GM12878 (cell line): Measurements from ENCODE around the gene PGLYRP3. TPM values are rescaled to one million over a fixed set of nuclear protein-coding genes. Genes with fewer than 3 reads are reported as not detected.

Experiments
- ATAC-seq: fragments of 200-7000 bp; cut with Tn5 transposase; 3 replicates; pipeline ENCODE4 v1.9.1; 2020; ENCODE audit warnings: mild to moderate bottlenecking, moderate library complexity
- BruUV-seq: library from RNA; stranded (reverse); fragments of 400-500 nt; replicated peaks from 2 replicates; lab custom pipeline; 2021; lab: Mats Ljungman, UMichigan
- CTCF ChIA-PET: fragments of 300-600 bp; sonication (Branson Sonifier 250); formaldehyde crosslinking; extraction: SDS; loops from one replicate; lab custom pipeline; 2021; ENCODE audit warnings: inconsistent platforms; lab: Yijun Ruan, JAX
- POLR2A ChIA-PET: fragments of 350-600 bp; formaldehyde crosslinking; extraction: SDS; loops from one replicate; lab custom pipeline; 2021; ENCODE audit warnings: inconsistent platforms; lab: Charles Lee
- RAD21 ChIA-PET: fragments of 300-600 bp; sonication (Branson Sonifier 250); formaldehyde crosslinking; loops from one replicate; lab custom pipeline; 2023; ENCODE audit warnings: antibody characterized with exemption; ENCODE audit not compliant: unreplicated experiment; lab: Charles Lee
- SMC1A ChIA-PET: fragments of 300-600 bp; sonication (Branson Sonifier 250); formaldehyde crosslinking; loops from one replicate; lab custom pipeline; 2023; ENCODE audit not compliant: unreplicated experiment, uncharacterized antibody; lab: Charles Lee
- DNase-seq: peaks from one replicate; pipeline ENCODE4 v3.0.0-alpha.2; 2011; ENCODE audit warnings: low read depth, low spot score
- FAIRE-seq: peaks from 3 replicates; lab custom pipeline; 2011; peaks lifted over from hg19 to GRCh38; lab: Jason Lieb, UNC
- H2AFZ ChIP-seq: 2 replicates; pipeline ENCODE4 v1.6.0; 2011; ENCODE audit warnings: low read depth, low read length, control low read depth; ENCODE audit not compliant: control insufficient read depth
- H3K27ac ChIP-seq: 2 replicates; pipeline ENCODE4 v1.5.1; 2011; ENCODE audit warnings: control low read depth; ENCODE audit not compliant: control insufficient read depth, insufficient read depth
- H3K27me3 ChIP-seq, 2 experiments: replicated peaks in 1 of 2; 2 replicates each; pipeline versions ENCODE4 v1.6.0 to v1.6.1; 2011; ENCODE audit warnings: low read length in 1 of 2; ENCODE audit not compliant: control insufficient read depth in 2 of 2, insufficient read depth in 2 of 2
- H3K36me3 ChIP-seq, 2 experiments: 2 replicates each; pipeline ENCODE4 v1.5.1; 2011; ENCODE audit warnings: low read length in 1 of 2; ENCODE audit not compliant: control insufficient read depth in 2 of 2, insufficient read depth in 2 of 2
- H3K4me1 ChIP-seq: 2 replicates; pipeline ENCODE4 v1.6.1; 2011; ENCODE audit warnings: mild to moderate bottlenecking, low read length, moderate library complexity, mixed read lengths; ENCODE audit not compliant: control insufficient read depth, insufficient read depth
- H3K4me2 ChIP-seq: 2 replicates; pipeline ENCODE4 v1.6.0; 2011; ENCODE audit warnings: control low read depth; ENCODE audit not compliant: control insufficient read depth, insufficient read depth
- H3K4me3 ChIP-seq: fragments of 200-600 bp; sonication (generic); 2 replicates; pipeline ENCODE4 v1.5.1; 2016
- H3K79me2 ChIP-seq: 2 replicates; pipeline ENCODE4 v1.6.0; 2011; ENCODE audit warnings: low read length; ENCODE audit not compliant: control insufficient read depth, insufficient read depth
- H3K9ac ChIP-seq: 2 replicates; pipeline ENCODE4 v1.8.0; 2011; ENCODE audit warnings: low read length, control low read depth, mixed read lengths; ENCODE audit not compliant: control insufficient read depth, insufficient read depth
- H3K9me3 ChIP-seq: replicated peaks from 3 replicates; pipeline ENCODE4 v1.5.1; 2011; ENCODE audit warnings: mild to moderate bottlenecking, low read length; ENCODE audit not compliant: control insufficient read depth, insufficient read depth
- H4K20me1 ChIP-seq: 2 replicates; pipeline ENCODE4 v1.6.0; 2011; ENCODE audit not compliant: control insufficient read depth, insufficient read depth
- EP300 ChIP-seq, 2 experiments: fragments of 150-350 bp in 1 of 2; IDR thresholded peaks; 2 replicates each; pipeline ENCODE4 v1.6.1; 2011 to 2012; ENCODE audit warnings: low read depth in 2 of 2, low read length in 2 of 2, borderline replicate concordance in 1 of 2, improper control_type of control experiment in 1 of 2, inconsistent platforms in 1 of 2; ENCODE audit not compliant: control insufficient read depth in 1 of 2
- MTA3 ChIP-seq: IDR thresholded peaks from 2 replicates; pipeline ENCODE4 v1.6.1; 2012; ENCODE audit warnings: low read length, inconsistent platforms, borderline replicate concordance
- SIX5 ChIP-seq: IDR thresholded peaks from 2 replicates; pipeline ENCODE4 v1.6.1; 2011; ENCODE audit warnings: mild to moderate bottlenecking, low read depth, low read length, moderate library complexity; ENCODE audit not compliant: severe bottlenecking
- SPI1 ChIP-seq: IDR thresholded peaks from 2 replicates; pipeline ENCODE4 v1.6.1; 2011; ENCODE audit warnings: low read depth, mild to moderate bottlenecking, low read length, moderate library complexity, borderline replicate concordance; ENCODE audit not compliant: insufficient read depth
- WGBS: methylation state at CpG from one replicate; pipeline ENCODE4 v1.1.6; 2016; ENCODE audit warnings: low lambda C conversion rate; ENCODE audit not compliant: insufficient replicate concordance, insufficient coverage; ENCODE audit errors: missing lambda C conversion rate; 5-methylcytosine and 5-hydroxymethylcytosine counted together
- in situ Hi-C: fragments of 300-500 bp; cut with MboI; formaldehyde crosslinking; loops from 9 replicates; pipeline ENCODE4 v1.14.3; 2018; ENCODE audit warnings: mixed read lengths
- intact Hi-C: fragments of 100-400 bp; cut with micrococcal nuclease; formaldehyde crosslinking; loops from one replicate; pipeline ENCODE4 v1.14.2; 2022; ENCODE audit not compliant: unreplicated experiment
- polyA plus RNA-seq, 11 experiments: library from polyadenylated mRNA; depleted of rRNA in 4 of 11; unstranded in 6 of 11; stranded (reverse) in 5 of 11; fragments of >200 nt; fragmentation: Nextera tagmentation in 4 of 11; fragmentation: Illumina TruSeq in 1 of 11; extraction: Ambion mirVana in 4 of 11; extraction: Trizol in 1 of 11; gene quantifications; 1 replicate in 1 of 11; 2 replicates in 10 of 11; pipeline versions ENCODE4 v1.2.1 to v1.2.3, GENCODE V29; 2011 to 2016; ENCODE audit warnings: inconsistent platforms in 2 of 11, missing spikeins in 2 of 11, low read depth in 1 of 11
- total RNA-seq, 4 experiments: library from RNA; depleted of rRNA in 3 of 4; stranded (reverse); fragments of >200 nt in 3 of 4; fragmentation: Illumina TruSeq in 1 of 4; extraction: Trizol in 1 of 4; gene quantifications; 2 replicates each; pipeline versions ENCODE4 v1.2.1 to v1.2.3, GENCODE V29; 2013 to 2021
- TF ChIP-seq, protein P1 (sequence below): IDR thresholded peaks from 2 replicates; pipeline ENCODE4 v1.6.1; 2012; ENCODE audit warnings: mild to moderate bottlenecking, low read depth, low read length

PGLYRP3 gene
- total and polyA plus RNA-seq, 10 of the 15 experiments (the other 5 are each of a cell fraction or from before 2014, with no cell fraction given): 0.10 to 0.49 (median 0.18) TPM; not detected in 7

DNA sequence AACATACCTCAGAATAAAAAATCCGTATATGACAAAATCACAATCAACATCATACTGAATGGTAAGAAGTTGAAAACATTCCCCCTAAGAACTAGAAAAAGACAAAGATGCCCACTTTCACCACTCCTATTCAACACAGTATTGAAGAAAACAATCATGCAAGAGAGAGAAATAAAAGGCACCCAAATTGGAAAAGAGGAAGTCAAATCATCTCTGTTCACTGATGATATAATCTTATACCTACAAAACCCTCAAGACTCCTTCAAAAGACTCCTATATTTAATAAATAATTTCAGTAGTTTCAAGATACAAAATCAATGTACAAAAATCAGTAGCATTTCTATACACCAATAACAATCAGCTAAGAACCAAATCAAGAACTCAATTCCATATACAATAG is 21.1 kb upstream of the PGLYRP3 start:
- Histone ChIP-seq H3K9me3 (peaks cover 3% of the 10 kb centered on the region), H4K20me1 (no peaks in the 10 kb centered on the region), H3K79me2 (no peaks in the 10 kb centered on the region), H2AFZ (no peak overlapping the region), H3K27ac (no peak overlapping the region), H3K4me2 (no peak overlapping the region), H3K4me1 (no peaks in the 10 kb centered on the region), H3K4me3 (no peak overlapping the region), H3K9ac (no peak overlapping the region), H3K27me3 (no peaks in the 10 kb centered on the region; a peak in 1 of 4 replicates), H3K36me3 (no peaks in the 10 kb centered on the region)
- ChIA-PET SMC1A (interaction anchor here (1.3 to 2.1 kb wide), 2 partner anchors 12 to 22 kb away, joined by 4 to 9 read pairs; no protein-coding TSS in a partner anchor), CTCF (interaction anchor here (4.8 kb wide), 1 partner anchor 19 kb away, joined by 24 read pairs; no protein-coding TSS in a partner anchor), RAD21 (interaction anchor here (1.0 kb wide), 1 partner anchor 12 kb away, joined by 4 read pairs; no protein-coding TSS in a partner anchor), POLR2A (no interaction called here)
- in situ Hi-C loops: no loop called here
- intact Hi-C loops: no loop called here
- BruUV-seq: no TSS peak
- no peak for DNase-seq
- TF ChIP-seq, protein P1, sequence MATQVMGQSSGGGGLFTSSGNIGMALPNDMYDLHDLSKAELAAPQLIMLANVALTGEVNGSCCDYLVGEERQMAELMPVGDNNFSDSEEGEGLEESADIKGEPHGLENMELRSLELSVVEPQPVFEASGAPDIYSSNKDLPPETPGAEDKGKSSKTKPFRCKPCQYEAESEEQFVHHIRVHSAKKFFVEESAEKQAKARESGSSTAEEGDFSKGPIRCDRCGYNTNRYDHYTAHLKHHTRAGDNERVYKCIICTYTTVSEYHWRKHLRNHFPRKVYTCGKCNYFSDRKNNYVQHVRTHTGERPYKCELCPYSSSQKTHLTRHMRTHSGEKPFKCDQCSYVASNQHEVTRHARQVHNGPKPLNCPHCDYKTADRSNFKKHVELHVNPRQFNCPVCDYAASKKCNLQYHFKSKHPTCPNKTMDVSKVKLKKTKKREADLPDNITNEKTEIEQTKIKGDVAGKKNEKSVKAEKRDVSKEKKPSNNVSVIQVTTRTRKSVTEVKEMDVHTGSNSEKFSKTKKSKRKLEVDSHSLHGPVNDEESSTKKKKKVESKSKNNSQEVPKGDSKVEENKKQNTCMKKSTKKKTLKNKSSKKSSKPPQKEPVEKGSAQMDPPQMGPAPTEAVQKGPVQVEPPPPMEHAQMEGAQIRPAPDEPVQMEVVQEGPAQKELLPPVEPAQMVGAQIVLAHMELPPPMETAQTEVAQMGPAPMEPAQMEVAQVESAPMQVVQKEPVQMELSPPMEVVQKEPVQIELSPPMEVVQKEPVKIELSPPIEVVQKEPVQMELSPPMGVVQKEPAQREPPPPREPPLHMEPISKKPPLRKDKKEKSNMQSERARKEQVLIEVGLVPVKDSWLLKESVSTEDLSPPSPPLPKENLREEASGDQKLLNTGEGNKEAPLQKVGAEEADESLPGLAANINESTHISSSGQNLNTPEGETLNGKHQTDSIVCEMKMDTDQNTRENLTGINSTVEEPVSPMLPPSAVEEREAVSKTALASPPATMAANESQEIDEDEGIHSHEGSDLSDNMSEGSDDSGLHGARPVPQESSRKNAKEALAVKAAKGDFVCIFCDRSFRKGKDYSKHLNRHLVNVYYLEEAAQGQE: no peak
- TF ChIP-seq EP300 (IDR thresholded peaks at IDR 0.05; ENCODE audit: borderline replicate concordance in 1 of 2, control insufficient read depth in 1 of 2, low read depth in 2 of 2, low read length in 2 of 2) (no peak), MTA3 (no peak), SPI1 (peak; percentile 50; the same call in 1 of the 2 replicates), SIX5 (no peak)
- 96% methylated on average over 1 of the region's 1 CpG for WGBS
- no peak for FAIRE-seq
- ATAC-seq: no peak
